Ammon's horn (tissue), 1 donor: ENCODE data around the gene BRME1.

Experiments used
- DNase-seq: peaks from one replicate; pipeline ENCODE4 v3.0.0-alpha.2; 2016; ENCODE audit warnings: low spot score

The BRME1 gene

DNA sequence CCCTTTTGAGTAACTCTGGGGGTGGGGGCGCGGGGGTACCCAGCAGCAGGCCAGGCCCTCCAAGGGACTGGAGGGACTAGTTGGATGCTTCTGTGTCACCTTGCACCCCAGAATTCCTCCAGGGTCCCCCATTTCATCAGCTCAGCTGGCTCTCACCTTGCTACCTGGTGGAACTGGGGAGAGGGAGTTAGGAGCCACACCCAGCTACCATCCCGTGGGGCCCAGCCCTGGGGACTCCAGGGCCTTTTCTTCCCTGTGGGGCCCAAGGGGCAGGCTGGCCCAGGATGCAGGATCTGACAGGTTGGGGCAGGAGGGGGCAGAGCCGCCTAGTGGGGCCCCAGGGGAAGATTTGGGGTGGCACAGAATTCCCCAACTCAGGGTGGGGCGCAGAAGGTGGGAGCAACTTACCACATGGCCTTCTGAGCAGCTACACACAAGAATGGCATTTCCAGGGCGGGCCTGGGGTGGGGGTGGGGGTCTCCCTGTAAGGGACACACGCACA is 61.7 kb downstream of the BRME1 start:
- no peak for DNase-seq

GRCh38 chr19:13843104-13843921 is 62.6 kb downstream of the BRME1 start:
- no peak for DNase-seq

- DNase-seq: peak; percentile 64
Observed at GRCh38 chr19:13842291-13843103, 63.4 kb downstream of the BRME1 start.

DNA sequence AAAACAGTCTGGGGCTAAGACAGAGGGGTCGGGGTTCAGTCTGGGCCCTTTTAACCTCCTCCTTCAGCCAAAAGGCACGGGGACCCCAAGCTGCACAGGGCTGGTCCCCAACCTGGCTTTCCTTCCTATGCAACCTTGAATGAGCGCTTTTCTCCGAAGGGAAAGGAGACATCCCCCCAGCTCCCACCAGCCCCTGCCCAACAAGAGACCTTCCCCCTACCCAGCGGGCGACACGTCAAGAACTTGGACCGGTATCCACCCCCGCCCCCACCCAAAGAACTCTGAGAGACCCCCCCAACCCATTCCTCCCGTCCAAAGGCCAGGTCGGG is 64.0 kb downstream of the BRME1 start:
- no peak for DNase-seq

GRCh38 chr19:13841086-13841961 is 64.6 kb downstream of the BRME1 start:
- DNase-seq: no peak

- no peak for DNase-seq
Observed at GRCh38 chr19:13840305-13841085, 65.4 kb downstream of the BRME1 start.

GRCh38 chr19:13839938-13840304 is 66.0 kb downstream of the BRME1 start:
- DNase-seq: no peak

DNA sequence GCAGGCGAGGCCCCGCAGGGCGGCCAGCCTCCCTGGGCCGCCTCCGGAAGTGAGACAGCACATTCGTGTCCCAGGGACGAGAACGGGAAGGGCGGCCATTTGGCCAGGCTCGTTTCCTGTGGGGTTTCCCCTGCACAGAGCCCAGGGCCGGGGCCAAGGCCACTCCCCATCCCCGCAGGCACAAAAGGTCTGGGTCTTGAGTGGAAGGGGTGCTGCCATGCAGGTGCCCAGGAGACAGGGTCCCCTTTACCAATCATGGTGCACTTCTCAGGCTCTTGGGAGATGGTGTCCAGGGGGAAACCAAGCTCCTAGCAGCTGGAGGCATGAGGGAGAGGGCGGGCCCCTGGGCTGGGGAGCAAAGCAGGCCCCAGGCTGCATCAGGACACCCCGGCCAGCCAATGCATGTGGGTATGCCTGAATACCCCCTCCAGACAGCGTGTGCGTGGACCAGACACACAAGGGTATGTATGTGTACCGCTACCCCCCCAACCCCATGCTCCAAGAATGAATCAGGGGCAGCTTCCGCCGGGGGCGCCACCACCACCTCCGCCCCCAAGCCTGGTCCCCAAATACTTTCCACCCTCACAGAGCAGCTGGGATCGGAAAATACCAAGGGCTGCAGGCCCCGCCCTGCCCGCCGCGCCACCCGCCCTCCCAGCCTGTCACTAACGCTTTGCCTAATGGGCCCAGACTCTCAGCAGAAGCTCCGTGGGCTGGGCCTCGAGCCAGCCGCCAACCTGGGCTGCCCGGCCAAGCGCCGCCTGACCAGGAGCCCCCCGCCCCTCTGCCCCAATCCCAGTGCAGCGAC is 66.6 kb downstream of the BRME1 start:
- peak; percentile 73 for DNase-seq

DNA sequence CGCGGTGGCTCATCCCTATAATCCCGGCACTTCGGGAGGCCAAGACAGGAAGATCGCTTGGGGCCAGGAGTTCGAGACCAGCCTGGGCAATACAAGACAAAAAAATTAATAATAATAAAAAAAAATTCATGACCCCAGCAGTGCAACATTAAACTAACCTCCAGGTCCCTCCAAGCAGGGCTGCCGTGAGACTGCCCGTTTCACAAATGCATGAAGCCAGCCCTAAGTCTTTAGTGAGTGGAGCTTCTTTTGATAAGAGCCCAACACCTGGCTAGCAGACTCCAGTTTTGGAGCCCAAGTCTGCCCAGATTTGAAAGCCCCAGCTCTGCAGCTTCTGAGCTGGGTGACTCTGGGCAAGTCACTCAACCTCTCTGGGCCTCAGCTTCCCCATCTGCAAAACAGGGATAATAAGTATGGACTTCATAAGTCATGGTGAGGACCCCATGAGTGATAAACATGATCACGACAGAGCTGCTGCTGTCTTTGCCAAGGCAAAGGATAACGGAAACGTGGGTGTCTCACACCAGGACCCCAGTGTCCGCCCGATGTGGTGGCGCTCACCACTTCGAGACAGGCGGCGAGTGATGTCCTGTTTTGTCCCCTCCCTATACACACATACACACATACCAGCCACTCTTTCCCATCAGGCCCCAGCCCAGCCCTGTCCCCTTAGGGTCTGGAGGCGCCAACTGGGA is 67.3 kb downstream of the BRME1 start:
- no peak for DNase-seq

DNA sequence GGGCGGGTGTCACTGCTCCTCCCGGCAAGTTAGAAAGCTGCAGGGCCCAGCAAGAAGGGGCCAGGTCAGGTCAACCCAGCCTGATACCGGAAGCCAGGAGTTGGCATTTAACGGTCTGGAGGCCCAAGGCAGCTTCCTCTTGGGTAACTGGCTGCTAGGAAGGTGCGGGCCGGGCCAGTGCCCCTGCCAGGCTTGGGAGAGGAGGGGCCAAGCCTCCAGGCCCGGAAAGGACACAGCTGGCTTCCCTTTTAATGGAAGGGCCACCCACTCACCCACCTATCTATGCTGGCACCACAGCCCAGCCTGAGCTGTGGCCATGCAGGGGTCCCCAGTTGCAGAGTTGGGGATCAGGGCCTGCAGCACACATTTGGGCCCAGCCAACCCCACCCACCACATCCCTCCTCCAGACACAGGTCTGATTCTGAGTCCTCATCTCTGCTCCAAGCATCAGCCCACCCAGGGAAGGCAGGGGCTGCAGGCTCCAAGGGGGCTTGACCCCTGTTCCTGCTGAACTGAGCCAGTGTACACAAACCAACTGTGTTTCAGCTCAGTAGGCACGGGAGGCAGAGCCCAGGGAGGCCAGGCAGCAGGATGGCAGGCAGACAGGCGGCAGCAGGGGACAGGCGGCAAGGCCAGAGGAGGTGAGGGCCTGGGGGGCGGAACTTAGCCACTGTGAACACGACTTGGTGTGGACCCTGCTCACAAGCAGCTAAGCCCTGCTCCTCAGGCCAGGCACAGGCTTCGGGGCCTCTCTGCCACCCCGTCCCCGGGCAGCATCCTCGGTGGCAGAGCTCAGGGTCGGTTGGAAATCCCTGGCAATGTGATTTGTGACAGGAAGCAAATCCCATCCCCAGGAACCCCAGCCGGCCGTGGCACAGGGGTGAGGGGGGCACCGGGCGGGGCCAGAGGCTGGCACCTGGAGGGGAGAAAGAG is 69.9 kb downstream of the BRME1 start:
- DNase-seq: no peak

DNA sequence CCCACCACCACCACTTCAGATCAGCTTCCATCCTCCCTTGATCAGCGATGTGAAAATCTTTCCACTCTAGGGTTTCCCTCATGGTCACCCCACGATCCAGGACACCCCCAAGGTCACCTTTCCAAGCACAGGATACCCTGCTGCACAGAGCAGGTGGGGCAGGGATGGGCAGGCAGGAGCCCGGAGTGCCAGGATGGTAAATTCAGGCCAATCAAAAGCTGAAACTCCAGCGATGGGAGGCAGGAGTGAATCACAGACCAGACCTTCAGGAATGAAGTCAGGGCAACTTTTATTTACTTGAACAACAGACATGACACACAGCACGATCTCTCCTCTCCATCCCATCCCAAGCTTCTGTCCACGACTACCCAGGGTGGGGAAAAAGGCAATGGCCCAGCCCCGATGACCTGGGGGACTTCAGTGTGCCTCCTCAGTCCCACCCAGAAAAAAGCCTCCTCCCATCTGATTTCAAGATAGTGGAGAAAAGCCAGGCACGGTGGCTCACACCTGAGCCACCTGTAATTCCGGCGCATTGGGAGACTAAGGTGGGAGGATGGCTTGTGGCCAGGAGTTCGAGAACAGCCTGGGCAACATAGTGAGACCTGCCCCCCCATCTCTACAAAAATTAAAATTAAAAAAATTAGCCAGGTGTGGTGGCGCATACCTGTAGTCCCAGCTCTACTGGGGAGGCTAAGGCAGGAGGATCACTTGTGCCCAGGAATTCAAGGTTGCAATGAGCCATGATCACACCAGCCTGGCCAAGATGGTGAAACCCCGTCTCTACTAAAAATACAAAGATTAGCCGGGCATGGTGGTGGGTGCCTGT is 71.5 kb downstream of the BRME1 start:
- DNase-seq: no peak

DNA sequence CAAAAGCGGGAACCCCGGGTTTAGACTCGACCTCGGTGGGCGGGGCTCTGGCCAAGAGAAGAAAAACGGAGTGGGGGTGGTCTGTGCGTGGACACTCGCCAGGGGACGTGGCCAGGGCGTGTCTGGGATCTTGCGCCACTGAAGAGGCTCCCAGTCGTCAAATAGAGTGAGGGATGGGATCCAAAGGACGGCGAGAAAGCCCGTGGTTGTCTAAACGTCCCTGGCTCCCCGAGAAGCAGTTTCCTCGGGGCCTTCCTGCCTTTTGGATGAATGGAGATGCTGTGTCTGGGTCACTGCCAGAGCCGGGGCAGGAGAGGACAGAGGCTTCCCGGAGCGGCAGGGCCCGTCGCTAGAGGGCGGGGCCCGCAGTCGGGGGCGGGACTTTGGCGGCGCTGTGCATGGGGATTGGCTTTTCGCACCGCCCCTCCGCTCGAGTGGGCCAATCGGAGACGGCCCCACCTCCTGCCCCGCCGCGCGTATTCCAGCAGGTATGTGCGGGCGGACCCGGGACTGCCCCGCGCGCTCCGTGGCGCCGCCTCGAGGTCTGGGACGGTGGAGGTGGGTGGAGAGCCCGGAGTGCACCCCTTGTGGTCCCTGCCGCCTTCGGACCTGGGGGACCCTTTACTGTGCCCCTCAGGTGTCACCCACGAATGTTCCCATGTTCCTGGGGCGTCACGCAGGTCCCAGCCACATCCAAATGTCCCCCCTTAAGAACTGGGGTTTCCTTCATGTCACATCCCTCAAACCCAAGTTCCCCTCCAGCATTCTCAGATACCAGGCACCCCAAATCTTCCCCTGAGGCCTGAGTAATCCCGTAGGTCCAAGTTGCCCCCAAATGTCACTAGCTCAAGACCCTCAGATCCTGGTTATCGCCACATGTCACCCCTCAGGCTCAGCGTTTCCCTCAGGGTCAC is 72.3 kb downstream of the BRME1 start:
- peak; percentile 92 for DNase-seq
